SH-SY5Y (cell line): ENCODE measurements around the gene EMX1.

Experiments used
- GATA2 ChIP-seq: IDR thresholded peaks from 2 replicates; pipeline ENCODE4 v1.6.1; 2011; ENCODE audit warnings: mild to moderate bottlenecking, low read depth, low read length
- GATA3 ChIP-seq: IDR thresholded peaks from 2 replicates; pipeline ENCODE4 v1.6.1; 2011; ENCODE audit warnings: low read depth, mild to moderate bottlenecking, low read length, moderate library complexity

GRCh38 chr2:72940361-72940760, 23.0 kb downstream of the EMX1 start:
- TF ChIP-seq GATA3 = no peak
- no peak for TF ChIP-seq GATA2
